Retina (tissue), 1 donor: ENCODE data around the gene PHF10.
"Not testable (repeated sequence)": the region's sequence is repeated elsewhere in the genome, so short reads cannot be mapped to it uniquely, and the experiment has no call there.

Source experiments
- DNase-seq: peaks from one replicate; pipeline ENCODE4 v3.0.0-alpha.2; 2016

Gene PHF10

DNA sequence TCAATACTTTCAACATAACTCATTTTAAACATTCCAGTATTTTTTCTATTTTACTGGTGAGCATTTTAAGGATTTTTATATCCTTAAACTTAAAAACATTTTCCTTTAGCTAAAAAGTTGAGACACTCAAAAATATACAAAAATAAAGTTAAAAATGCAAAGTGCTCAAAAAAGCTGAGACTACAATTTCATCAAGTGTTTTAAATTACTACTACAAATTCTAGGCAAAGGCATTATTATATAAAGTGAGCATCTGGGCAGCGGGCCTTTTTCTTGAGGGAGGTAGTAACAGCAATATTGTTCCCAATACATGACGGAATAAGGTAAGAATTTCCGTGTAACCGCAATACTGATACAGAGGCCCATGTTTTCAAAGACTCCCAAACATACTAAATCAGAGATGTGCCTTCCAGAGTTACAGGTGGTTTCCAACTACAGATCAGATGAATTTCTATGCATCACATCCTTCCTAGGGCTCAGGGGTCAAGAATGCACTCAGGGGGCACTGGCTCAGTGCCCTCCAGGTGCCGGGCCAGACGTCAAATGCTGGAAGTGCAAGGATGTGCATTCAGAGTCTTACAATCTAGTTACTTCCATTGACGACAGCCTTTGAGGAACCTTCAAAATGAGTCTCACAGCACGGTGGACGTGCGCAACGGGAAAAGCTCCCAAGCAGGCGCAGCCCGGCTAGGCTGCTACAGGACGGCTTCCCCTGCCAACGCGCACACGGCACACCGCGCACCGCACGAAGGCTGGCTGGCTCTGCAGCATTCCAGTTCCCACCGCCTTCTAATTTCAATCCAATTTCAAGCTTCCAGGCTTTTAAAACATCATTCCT lies 1.7 kb downstream of the PHF10 start:
- peak; percentile 66 for DNase-seq

GRCh38 chr6:169720207-169720855 lies 4.0 kb downstream of the PHF10 start:
- DNase-seq: no peak

- no peak for DNase-seq
These were observed 5.2 kb downstream of the PHF10 start for GRCh38 chr6:169719117-169719516.

DNA sequence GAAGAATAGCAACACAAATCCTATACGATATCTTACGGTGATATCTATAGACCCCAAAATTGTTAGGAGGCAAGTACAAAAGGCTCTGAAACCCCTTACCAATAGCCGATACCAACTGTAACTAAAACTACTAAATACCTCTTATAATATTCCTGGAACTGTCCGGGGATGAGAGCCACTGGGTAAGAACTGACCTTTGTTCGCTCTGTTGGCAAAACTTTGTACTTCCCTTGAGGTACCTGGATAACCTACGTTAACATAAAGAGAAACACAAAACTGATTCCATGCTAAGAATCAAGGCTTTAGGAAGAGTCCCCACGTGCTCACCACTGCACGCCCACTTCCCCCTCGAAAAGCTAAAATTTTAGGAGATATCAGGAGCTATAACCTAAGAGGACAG lies 9.7 kb downstream of the PHF10 start:
- no peak for DNase-seq

DNA sequence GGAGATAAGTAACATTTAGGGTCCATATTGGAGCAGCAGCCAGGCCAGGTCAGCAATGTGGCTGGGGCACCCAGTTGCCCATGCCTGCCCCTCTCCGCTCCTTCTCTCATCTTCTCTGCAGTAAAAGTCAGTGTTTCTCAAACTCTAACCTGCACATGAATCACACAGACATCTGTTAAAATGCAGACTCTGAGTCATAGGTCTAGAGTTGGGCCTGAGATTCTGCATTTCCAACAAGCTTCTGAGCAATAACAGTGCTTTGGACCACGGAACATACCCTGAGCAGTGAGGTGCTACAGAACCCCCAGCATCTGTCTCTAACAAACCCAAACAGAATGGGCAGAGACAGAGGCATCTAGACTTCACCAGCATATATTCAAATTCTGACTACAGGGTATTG lies 10.1 kb downstream of the PHF10 start:
- no peak for DNase-seq

- DNase-seq: no peak
These were observed 14.3 kb downstream of the PHF10 start for GRCh38 chr6:169710009-169710408.

- no peak for DNase-seq
These were observed 15.0 kb downstream of the PHF10 start for GRCh38 chr6:169709293-169709692.

- no peak for DNase-seq
These were observed 16.5 kb downstream of the PHF10 start for GRCh38 chr6:169707772-169708171.

DNA sequence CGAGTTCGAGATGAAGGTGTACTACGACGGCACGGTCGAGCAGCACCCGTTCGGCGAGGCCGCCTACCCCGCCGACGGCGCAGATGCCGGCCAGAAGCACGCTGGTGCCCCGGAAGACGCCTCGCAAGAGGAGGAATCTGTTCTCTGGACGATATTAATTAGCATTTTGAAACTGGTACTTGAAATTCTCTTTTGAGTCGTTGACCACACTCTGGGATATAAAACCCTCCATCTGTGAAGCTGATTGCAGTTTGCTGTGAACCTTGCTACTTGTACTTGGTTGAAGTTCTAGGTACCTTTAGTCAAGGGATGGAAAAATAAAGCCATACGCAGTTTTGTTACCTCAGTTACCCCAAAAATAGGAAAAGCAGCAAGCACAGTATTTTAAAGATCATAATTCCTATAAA lies 21.5 kb downstream of the PHF10 start:
- no peak for DNase-seq

DNA sequence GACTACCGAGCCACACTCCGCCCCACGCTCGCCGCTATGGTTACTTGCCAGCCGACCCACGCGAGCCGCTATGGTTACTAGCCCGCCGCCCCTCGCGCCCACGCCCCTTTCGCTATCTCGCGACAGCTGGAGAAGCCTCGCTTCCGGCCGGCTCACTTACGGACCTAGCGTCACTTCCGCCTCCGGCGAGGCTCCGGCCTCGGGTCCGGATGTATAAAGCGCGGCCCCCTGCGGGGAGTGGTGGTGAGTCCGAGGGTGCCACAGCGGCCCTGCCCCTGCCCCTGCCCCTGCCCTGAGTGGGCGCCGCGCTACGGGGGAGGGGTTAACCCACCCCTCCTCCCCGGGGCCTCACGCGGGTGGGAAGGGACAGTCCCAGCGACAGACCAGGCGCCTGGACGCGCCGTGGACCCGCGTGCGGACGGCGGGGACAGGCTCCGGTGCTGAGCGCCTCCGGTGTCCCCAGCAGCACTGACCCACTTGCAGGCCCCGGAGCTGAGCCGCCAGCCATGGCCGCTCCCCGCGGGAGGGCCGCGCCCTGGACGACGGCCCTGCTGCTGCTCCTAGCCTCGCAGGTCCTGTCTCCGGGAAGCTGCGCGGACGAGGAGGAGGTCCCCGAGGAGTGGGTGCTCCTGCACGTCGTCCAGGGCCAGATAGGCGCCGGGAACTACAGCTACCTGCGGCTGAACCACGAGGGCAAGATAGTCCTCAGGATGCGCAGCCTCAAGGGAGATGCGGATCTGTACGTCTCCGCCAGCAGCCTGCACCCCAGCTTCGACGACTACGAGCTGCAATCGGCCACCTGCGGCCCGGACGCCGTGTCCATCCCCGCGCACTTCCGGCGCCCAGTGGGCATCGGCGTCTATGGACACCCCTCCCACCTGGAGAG lies 22.1 kb downstream of the PHF10 start, which contains the start of the genes C6orf120 and WDR27:
Gene C6orf120 (plus strand): TSS at position 173 of the 886 bp plus-strand sequence. CDS start 334 bp downstream, at position 507.
Gene WDR27 (minus strand): TSS at position 76 of the 886 bp plus-strand sequence. CDS start 13,024 bp downstream, outside the sequence.
- peak; percentile 98 for DNase-seq

GRCh38 chr6:169701311-169701953 lies 22.9 kb downstream of the PHF10 start:
- no peak for DNase-seq

DNA sequence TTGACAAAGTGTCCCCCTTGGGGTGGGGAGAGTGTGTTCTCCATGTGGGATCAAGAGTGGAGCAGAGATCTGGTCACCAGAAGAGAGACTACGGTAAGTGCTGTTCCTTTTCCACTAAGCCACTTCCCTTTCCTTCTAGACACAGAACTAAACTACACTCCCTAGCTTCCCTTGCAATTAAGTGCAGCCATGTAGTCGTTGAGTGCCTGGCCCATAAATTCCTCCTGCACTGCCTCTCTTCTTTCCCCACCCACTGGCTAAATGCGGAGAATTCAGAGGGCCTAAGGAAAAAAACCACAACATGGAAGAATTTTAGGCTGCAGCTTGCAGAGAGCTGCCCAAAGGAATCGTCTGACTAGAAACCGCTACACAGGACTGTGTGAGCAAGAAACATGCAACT lies 24.0 kb downstream of the PHF10 start:
- DNase-seq: no peak

DNA sequence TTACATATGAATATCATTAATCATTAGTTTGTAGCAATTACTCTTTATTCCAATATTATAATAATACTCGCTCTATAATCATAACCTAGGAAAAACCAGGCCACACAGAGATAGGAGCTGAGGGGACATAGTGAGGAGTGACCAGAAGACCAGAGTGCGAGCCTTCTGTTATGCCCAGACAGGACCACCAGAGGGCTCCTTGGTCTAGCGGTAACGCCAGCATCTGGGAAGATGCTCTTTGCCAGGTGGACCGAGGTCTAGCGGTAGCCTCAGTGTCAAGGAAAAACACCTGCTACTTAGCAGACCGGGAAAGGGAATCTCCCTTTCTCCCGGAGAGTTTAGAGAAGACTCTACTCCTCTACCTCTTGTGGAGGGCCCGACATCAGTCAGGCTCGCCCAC lies 27.2 kb downstream of the PHF10 start:
- not testable (repeated sequence) for DNase-seq

GRCh38 chr6:169695131-169695530 lies 29.2 kb downstream of the PHF10 start:
- no peak for DNase-seq

DNA sequence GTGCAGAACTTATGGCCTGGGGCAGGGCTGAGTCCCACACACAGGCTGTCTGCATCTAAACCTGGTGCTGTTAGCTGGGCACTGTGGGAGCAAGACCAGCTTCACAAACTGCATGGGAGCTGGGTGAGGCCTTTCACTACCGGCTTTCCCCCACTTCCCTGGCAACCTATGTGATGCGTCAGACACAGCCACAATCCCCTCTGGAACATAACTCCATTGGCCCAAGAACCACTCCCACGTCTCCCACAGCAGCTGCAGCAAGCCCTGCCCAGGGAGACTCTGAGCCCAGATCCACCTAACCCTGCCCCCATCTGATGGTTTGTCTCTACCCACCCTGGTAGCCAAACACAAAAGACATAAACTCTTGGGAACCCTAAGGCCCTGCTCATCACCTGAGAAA lies 31.8 kb downstream of the PHF10 start:
- no peak for DNase-seq

GRCh38 chr6:169691260-169691659 lies 33.0 kb downstream of the PHF10 start:
- DNase-seq: no peak

DNA sequence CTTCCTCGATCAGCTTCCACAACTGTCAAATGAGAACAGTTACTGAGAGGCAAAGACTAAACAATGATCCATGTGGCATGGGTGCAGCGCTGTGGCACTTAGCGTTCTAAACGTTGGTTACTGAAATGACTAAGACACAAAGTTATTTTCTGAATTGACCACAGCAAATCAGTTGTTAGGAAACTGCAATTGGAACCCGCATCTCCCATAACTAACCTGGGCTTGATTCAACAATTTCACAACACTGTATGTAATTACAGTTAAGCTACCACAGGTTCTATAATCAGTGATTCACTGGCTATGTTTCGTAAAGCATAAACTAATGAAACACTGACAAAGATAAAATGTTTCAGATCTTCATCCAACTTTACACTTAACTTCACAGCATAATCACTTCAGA lies 35.0 kb downstream of the PHF10 start:
- no peak for DNase-seq

GRCh38 chr6:169685860-169686259 lies 38.4 kb downstream of the PHF10 start:
- DNase-seq: no peak

GRCh38 chr6:169684056-169684455 lies 40.2 kb downstream of the PHF10 start:
- no peak for DNase-seq

- DNase-seq: no peak
These were observed 46.0 kb downstream of the PHF10 start for GRCh38 chr6:169678342-169678741.

DNA sequence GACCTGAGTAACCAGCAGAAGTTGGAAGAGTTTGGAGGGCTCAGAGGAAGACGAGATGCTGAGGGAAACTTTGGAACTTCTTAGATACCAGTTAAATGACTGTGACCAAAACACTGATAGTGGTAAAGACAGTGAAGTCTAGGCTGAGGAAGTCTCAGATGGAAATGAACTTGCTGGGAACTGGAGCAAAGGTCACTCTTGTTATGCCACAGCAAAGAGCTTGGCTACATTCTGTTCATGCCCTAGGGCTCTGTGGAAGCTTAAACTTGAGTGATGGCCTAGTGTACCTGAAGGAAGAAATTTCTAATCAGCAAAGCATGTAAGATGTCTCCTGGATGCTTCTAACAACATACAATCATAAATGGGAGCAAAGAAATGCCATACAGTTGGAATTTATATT lies 47.2 kb downstream of the PHF10 start:
- DNase-seq: no peak

GRCh38 chr6:169675011-169675410 lies 49.3 kb downstream of the PHF10 start:
- DNase-seq: no peak

GRCh38 chr6:169671563-169671962 lies 52.7 kb downstream of the PHF10 start:
- no peak for DNase-seq
